Endometrial microvascular endothelial cells (primary cell): ENCODE measurements around the gene KCNQ1. TPM values are rescaled to one million over a fixed set of nuclear protein-coding genes. Genes with fewer than 3 reads are reported as not detected.

ENCODE experiments used
- in situ Hi-C: cut with HindIII; loops from 2 replicates; pipeline ENCODE4 v1.10.0; 2017; ENCODE audit warnings: low sequenced_read_pairs, low pct_unique_long_range_greater_than_20kb; ENCODE audit errors: inconsistent ontology term
- total RNA-seq: library from RNA; depleted of rRNA; stranded (reverse); fragments of >200 nt; gene quantifications from one replicate; pipeline ENCODE4 v1.2.3, GENCODE V29; 2015; ENCODE audit errors: inconsistent ontology term

The KCNQ1 gene
- total RNA-seq, 1 donor from 2014 or later, result not detected

- in situ Hi-C loops, result no loop called here
These were observed 368.5 kb downstream of the KCNQ1 start for GRCh38 chr11:2813141-2813908.

DNA sequence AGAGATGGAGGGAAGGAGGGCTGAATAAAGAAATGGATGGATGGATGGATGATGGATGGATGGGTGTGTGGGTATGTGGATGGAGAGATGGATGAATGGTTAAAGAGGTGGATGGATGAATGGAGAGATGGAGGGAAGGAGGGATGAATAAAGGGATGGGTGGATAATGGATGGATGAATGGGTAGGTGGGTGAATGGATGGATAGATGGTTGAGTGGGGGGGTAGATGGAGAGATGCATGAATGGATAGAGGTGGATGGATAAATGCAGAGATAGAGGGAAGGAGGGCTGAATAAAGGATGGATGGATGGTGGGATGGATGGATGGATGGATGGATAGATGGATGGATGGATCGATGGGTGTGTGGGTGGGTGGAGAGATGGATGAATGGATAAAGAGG lies 369.2 kb downstream of the KCNQ1 start:
- in situ Hi-C loops, result no loop called here

- in situ Hi-C loops, result no loop called here
These were observed 369.9 kb downstream of the KCNQ1 start for GRCh38 chr11:2814751-2815150.

DNA sequence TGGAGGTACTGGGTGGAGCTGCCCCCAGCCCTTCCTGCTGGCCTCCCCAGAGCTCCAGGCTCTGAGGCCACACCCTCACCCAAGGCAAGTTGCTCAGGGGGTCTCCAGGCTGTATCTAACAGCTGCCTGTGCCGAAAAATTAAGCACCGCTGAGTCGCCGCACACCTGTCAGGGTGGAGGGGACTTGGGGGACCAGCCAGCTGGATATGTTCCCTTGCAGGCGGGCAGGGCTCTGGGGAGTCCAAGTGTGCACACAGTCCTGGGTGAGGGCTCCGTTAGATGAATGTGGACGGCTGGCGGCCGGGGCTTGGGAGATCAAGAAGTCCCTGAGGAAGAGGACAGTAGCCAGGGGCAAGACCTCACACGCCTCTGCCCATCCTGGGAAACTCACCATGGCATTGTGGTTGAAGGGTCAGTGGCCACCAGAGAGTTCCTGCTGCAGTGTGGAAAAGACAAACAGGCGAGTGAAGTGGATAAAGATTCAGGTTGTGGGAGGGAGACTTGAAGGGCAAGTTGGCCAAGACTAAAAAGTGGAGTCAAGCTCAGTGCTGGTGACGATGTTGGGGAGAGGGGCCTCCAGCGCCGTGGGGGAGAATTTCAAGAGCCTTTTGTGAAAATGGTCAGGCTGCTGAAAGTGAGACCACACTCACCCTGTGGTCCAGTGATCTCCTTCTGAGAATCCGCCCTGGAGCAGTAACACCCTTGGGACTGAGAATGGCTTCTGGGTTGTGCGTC lies 371.1 kb downstream of the KCNQ1 start:
- in situ Hi-C loops, result no loop called here

GRCh38 chr11:2816523-2816922 lies 371.7 kb downstream of the KCNQ1 start:
- in situ Hi-C loops, result no loop called here

DNA sequence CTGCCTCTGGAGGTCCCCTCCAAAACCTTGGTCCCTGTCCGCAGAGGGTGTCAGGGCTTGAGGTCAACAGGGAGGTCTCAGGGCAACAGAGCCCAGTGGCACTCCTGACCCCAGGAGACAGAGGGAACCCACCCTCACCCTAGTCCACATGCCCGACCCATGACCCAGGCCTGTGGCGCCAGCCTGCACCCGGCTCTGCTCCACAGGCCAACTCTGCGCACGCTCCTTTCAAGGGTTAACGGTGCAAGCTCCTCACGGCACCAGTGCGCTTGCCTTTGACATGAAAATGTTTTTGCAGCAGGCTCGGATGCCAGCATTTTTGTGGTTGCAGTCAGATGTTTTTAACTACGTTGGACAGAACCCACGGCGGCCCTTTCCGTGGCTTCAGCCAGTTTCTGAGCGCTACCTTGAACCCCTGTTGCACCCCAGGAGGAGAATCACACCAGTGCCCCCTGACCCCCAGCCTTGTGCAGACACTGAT lies 372.2 kb downstream of the KCNQ1 start:
- in situ Hi-C loops, result no loop called here

- in situ Hi-C loops, result no loop called here
These were observed 372.6 kb downstream of the KCNQ1 start for GRCh38 chr11:2817431-2817830.

DNA sequence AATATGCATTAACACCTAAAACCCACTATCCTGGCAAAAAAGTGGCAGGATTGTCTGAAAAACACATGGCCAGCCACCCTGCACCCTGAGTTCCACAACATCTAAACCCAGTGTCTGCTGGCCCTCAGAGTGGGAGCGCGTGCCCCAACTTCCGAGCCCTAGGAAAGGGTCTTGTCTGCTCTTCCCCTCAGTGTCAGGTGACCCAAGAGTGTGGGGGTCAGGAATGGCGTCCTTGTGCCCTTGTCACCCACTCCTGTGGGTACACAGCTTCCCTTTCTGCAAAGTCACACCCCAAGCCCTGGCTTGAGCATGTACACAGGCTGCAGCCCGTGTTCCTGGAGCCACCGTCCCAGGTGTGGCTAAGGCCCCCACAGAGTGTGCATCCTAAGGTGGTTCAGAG lies 373.2 kb downstream of the KCNQ1 start:
- in situ Hi-C loops, result no loop called here

GRCh38 chr11:2818503-2818902 lies 373.7 kb downstream of the KCNQ1 start:
- in situ Hi-C loops, result no loop called here

- in situ Hi-C loops, result no loop called here
These were observed 374.5 kb downstream of the KCNQ1 start for GRCh38 chr11:2819316-2819715.

- in situ Hi-C loops, result no loop called here
These were observed 376.2 kb downstream of the KCNQ1 start for GRCh38 chr11:2820976-2821375.

DNA sequence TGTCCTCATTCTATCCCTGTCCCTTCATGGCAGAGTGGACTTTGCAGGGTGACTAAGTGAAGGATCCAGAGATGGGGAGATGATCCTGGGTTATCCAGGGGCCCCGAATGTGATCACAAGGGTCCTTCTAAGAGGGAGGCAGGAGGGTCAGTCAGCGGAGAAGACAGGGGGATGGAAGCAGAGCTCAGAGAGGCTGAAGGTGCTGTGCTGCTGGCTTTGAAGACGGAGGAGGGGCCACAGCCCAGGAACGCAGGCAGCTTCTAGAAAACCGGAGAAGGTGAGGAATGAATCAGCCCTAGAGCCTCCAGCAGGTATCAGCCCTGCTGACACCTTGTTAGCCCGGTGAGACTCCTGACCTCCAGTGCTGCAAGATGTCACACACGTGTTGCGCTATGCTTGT lies 377.1 kb downstream of the KCNQ1 start:
- in situ Hi-C loops, result no loop called here

- in situ Hi-C loops, result no loop called here
These were observed 380.0 kb downstream of the KCNQ1 start for GRCh38 chr11:2824851-2825250.

- in situ Hi-C loops, result no loop called here
These were observed 380.6 kb downstream of the KCNQ1 start for GRCh38 chr11:2825261-2825888.

- in situ Hi-C loops, result no loop called here
These were observed 381.3 kb downstream of the KCNQ1 start for GRCh38 chr11:2825889-2826678.

DNA sequence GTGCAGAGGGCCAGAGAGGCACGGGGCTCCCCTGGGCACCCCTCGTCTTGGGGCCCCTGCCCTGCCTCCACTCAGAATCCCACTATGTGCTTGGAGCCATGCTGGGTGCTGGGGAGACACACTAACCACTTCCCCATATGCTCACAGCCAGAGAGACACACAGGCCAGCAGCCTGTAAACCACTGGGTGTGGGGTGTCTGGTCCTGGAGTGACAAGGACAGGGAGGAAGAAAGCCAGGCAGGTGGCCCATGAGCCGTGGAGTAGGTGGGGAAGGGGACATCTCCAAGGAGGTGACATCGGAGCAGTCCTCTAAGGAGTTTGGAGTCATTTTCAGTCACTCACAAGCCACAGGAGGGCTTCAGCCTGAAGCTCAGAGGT lies 381.9 kb downstream of the KCNQ1 start:
- in situ Hi-C loops, result no loop called here

GRCh38 chr11:2827256-2827655 lies 382.4 kb downstream of the KCNQ1 start:
- in situ Hi-C loops, result no loop called here

- in situ Hi-C loops, result no loop called here
These were observed 383.0 kb downstream of the KCNQ1 start for GRCh38 chr11:2827792-2828191.
